SU-DHL-6 (cell line): Measurements from ENCODE around the gene TEK.

Source experiments
- EZH2phosphoT487 ChIP-seq: fragments of 200-600 bp; sonication (generic), shearing (Covaris generic); conservative IDR thresholded peaks from 2 replicates; pipeline ENCODE4 v1.6.1; 2018; ENCODE audit warnings: mild to moderate bottlenecking, antibody characterized with exemption, low read length, moderate library complexity, mixed read lengths
- TF ChIP-seq, protein P1 (sequence below): fragments of 200-600 bp; sonication (generic); IDR thresholded peaks from one replicate; pipeline ENCODE4 v1.5.1; 2017; ENCODE audit warnings: antibody characterized with exemption, mild to moderate bottlenecking, low read length, moderate library complexity; ENCODE audit not compliant: insufficient read depth, poor library complexity, severe bottlenecking

- TF ChIP-seq, protein P1, sequence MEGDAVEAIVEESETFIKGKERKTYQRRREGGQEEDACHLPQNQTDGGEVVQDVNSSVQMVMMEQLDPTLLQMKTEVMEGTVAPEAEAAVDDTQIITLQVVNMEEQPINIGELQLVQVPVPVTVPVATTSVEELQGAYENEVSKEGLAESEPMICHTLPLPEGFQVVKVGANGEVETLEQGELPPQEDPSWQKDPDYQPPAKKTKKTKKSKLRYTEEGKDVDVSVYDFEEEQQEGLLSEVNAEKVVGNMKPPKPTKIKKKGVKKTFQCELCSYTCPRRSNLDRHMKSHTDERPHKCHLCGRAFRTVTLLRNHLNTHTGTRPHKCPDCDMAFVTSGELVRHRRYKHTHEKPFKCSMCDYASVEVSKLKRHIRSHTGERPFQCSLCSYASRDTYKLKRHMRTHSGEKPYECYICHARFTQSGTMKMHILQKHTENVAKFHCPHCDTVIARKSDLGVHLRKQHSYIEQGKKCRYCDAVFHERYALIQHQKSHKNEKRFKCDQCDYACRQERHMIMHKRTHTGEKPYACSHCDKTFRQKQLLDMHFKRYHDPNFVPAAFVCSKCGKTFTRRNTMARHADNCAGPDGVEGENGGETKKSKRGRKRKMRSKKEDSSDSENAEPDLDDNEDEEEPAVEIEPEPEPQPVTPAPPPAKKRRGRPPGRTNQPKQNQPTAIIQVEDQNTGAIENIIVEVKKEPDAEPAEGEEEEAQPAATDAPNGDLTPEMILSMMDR, result no peak
- no peak for TF ChIP-seq EZH2phosphoT487
Observed at GRCh38 chr9:27124151-27124550, 15.1 kb downstream of the TEK start.
